Endothelial cell of umbilical vein (primary cell): ENCODE measurements around the gene TRIM23.

ENCODE experiments used
- CTCF ChIP-seq, 2 donors: IDR thresholded peaks; 1 replicate in 1 of 2; 2 replicates in 1 of 2; pipeline ENCODE4 v1.5.1; 2011; ENCODE audit warnings: low read length in 2 of 2, mild to moderate bottlenecking in 2 of 2, moderate library complexity in 2 of 2, control low read depth in 1 of 2, inconsistent platforms in 1 of 2, low read depth in 1 of 2; ENCODE audit not compliant: insufficient read depth in 1 of 2; ENCODE audit errors: extremely low read depth in 1 of 2
- EZH2 ChIP-seq: IDR thresholded peaks from 2 replicates; pipeline ENCODE4 v1.6.1; 2012; ENCODE audit warnings: borderline replicate concordance, low read depth, mild to moderate bottlenecking, moderate library complexity, low read length, inconsistent platforms; ENCODE audit not compliant: severe bottlenecking
- FOS ChIP-seq: IDR thresholded peaks from 2 replicates; pipeline ENCODE4 v1.6.1; 2011; ENCODE audit warnings: mild to moderate bottlenecking, low read length, moderate library complexity, borderline replicate concordance; ENCODE audit not compliant: insufficient read depth
- JUN ChIP-seq: IDR thresholded peaks from 2 replicates; pipeline ENCODE4 v1.6.1; 2011; ENCODE audit warnings: borderline replicate concordance, low read depth; ENCODE audit not compliant: insufficient read length, insufficient read depth
- MAX ChIP-seq: IDR thresholded peaks from 2 replicates; pipeline ENCODE4 v1.6.1; 2011; ENCODE audit not compliant: insufficient read depth, insufficient read length
- MYC ChIP-seq: IDR thresholded peaks from one replicate; pipeline ENCODE4 v1.6.1; 2011; ENCODE audit warnings: mild to moderate bottlenecking, low read depth, low read length
- POLR2A ChIP-seq: IDR thresholded peaks from 2 replicates; pipeline ENCODE4 v1.6.1; 2012; ENCODE audit warnings: low read depth, mild to moderate bottlenecking, control low read depth, low read length
- POLR2AphosphoS5 ChIP-seq: IDR thresholded peaks from 2 replicates; pipeline ENCODE4 v1.6.1; 2012; ENCODE audit warnings: low read depth, mild to moderate bottlenecking, control low read depth, low read length, moderate library complexity; ENCODE audit not compliant: insufficient read depth

- no peak for TF ChIP-seq EZH2
- TF ChIP-seq POLR2A = peak; percentile 56
- TF ChIP-seq CTCF (IDR thresholded peaks at IDR 0.05; ENCODE audit: extremely low read depth in 1 of 2, insufficient read depth in 1 of 2, low read depth in 1 of 2, low read length in 2 of 2) = no peak
- TF ChIP-seq POLR2AphosphoS5 = peak; percentile 43
- TF ChIP-seq FOS = no peak
- no peak for TF ChIP-seq MAX
- TF ChIP-seq MYC = no peak
- no peak for TF ChIP-seq JUN
These were observed 730 bp upstream of the TRIM23 start, which contains the start of the genes SHLD3 and TRAPPC13 for GRCh38 chr5:65624571-65625555.
